Measurements from ENCODE around the gene IDH2.
"Not testable (repeated sequence)": the region's sequence is repeated elsewhere in the genome, so short reads cannot be mapped to it uniquely, and the experiment has no call there.

DNA sequence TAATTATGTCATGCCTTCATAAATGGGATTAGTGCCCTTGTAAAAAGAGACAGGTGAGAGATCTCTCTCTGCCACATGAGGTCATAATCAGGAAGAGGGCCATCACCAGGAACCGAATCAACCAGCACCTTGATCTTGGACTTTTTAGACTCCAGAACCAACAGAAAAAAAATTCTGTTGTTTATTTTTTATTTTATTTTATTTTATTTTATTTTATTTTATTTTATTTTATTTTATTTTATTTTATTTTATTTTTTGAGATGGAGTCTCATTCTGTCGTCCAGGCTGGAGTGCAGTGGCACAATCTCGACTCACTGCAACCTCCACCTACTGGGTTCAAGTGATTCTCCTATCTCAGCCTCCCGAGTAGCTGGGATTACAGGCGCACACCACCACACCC lies 5.8 kb upstream of the IDH2 start:
- not testable (repeated sequence) for TF ChIP-seq PREB (CRISPR knock-in tag; IDR thresholded peaks at IDR 0.05; ENCODE audit: borderline replicate concordance); NFYB (CRISPR knock-in tag; conservative IDR thresholded peaks at IDR 0.05; ENCODE audit: low read depth); KAT7 (CRISPR knock-in tag; IDR thresholded peaks at IDR 0.05; ENCODE audit: borderline replicate concordance); TCF7 (CRISPR knock-in tag; IDR thresholded peaks at IDR 0.05; ENCODE audit: low read depth); ELF4 (CRISPR knock-in tag; IDR thresholded peaks at IDR 0.05; ENCODE audit: low read depth); MAX (CRISPR knock-in tag; IDR thresholded peaks at IDR 0.05); NFE2L1 (CRISPR knock-in tag; IDR thresholded peaks at IDR 0.05); NR1H2 (CRISPR knock-in tag; IDR thresholded peaks at IDR 0.05); ZNF396 (CRISPR knock-in tag; IDR thresholded peaks at IDR 0.05; ENCODE audit: borderline replicate concordance)
- TF ChIP-seq, protein P1, sequence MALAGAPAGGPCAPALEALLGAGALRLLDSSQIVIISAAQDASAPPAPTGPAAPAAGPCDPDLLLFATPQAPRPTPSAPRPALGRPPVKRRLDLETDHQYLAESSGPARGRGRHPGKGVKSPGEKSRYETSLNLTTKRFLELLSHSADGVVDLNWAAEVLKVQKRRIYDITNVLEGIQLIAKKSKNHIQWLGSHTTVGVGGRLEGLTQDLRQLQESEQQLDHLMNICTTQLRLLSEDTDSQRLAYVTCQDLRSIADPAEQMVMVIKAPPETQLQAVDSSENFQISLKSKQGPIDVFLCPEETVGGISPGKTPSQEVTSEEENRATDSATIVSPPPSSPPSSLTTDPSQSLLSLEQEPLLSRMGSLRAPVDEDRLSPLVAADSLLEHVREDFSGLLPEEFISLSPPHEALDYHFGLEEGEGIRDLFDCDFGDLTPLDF (CRISPR knock-in tag; IDR thresholded peaks at IDR 0.05) = not testable (repeated sequence)
- TF ChIP-seq, protein P2, sequence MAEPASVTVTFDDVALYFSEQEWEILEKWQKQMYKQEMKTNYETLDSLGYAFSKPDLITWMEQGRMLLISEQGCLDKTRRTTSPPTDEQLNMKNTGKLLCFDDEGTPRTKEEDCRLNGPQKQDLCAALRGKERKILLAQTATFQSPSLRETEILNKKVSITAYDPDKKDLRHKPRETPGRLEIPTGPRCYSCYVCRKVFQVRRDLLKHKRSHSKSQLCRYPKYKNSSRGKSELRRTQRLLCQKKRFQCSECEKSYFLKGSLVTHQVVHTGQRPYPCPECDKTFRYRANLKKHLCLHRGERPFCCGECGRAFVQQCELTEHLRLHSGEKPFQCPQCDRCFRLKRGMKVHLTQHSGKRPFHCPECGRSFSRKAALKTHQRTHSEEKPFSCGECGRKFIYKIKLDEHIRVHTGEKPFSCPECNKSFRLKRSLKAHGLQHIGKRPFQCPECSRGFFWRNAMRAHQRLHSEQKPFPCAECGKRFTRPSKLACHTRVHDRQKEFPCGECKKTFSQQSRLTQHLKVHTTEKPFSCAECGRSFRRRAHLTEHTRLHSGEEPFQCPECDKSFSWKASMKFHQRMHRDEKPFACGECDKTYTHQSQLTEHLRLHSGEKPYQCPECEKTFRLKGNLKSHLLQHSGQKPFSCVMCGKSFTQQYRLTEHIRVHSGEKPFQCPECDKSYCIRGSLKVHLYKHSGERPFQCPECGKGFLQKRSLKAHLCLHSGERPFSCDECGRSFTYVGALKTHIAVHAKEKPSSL (CRISPR knock-in tag; conservative IDR thresholded peaks at IDR 0.05) = not testable (repeated sequence)
- TF ChIP-seq, protein P3, sequence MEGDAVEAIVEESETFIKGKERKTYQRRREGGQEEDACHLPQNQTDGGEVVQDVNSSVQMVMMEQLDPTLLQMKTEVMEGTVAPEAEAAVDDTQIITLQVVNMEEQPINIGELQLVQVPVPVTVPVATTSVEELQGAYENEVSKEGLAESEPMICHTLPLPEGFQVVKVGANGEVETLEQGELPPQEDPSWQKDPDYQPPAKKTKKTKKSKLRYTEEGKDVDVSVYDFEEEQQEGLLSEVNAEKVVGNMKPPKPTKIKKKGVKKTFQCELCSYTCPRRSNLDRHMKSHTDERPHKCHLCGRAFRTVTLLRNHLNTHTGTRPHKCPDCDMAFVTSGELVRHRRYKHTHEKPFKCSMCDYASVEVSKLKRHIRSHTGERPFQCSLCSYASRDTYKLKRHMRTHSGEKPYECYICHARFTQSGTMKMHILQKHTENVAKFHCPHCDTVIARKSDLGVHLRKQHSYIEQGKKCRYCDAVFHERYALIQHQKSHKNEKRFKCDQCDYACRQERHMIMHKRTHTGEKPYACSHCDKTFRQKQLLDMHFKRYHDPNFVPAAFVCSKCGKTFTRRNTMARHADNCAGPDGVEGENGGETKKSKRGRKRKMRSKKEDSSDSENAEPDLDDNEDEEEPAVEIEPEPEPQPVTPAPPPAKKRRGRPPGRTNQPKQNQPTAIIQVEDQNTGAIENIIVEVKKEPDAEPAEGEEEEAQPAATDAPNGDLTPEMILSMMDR (IDR thresholded peaks at IDR 0.05) = not testable (repeated sequence)
- TF ChIP-seq, protein P4, sequence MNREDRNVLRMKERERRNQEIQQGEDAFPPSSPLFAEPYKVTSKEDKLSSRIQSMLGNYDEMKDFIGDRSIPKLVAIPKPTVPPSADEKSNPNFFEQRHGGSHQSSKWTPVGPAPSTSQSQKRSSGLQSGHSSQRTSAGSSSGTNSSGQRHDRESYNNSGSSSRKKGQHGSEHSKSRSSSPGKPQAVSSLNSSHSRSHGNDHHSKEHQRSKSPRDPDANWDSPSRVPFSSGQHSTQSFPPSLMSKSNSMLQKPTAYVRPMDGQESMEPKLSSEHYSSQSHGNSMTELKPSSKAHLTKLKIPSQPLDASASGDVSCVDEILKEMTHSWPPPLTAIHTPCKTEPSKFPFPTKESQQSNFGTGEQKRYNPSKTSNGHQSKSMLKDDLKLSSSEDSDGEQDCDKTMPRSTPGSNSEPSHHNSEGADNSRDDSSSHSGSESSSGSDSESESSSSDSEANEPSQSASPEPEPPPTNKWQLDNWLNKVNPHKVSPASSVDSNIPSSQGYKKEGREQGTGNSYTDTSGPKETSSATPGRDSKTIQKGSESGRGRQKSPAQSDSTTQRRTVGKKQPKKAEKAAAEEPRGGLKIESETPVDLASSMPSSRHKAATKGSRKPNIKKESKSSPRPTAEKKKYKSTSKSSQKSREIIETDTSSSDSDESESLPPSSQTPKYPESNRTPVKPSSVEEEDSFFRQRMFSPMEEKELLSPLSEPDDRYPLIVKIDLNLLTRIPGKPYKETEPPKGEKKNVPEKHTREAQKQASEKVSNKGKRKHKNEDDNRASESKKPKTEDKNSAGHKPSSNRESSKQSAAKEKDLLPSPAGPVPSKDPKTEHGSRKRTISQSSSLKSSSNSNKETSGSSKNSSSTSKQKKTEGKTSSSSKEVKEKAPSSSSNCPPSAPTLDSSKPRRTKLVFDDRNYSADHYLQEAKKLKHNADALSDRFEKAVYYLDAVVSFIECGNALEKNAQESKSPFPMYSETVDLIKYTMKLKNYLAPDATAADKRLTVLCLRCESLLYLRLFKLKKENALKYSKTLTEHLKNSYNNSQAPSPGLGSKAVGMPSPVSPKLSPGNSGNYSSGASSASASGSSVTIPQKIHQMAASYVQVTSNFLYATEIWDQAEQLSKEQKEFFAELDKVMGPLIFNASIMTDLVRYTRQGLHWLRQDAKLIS (CRISPR knock-in tag; IDR thresholded peaks at IDR 0.05; ENCODE audit: borderline replicate concordance) = not testable (repeated sequence)
